SH-SY5Y (cell line): Measurements from ENCODE around the gene PREP.

Experiments used
- GATA2 ChIP-seq: IDR thresholded peaks from 2 replicates; pipeline ENCODE4 v1.6.1; 2011; ENCODE audit warnings: mild to moderate bottlenecking, low read depth, low read length
- GATA3 ChIP-seq: IDR thresholded peaks from 2 replicates; pipeline ENCODE4 v1.6.1; 2011; ENCODE audit warnings: low read depth, mild to moderate bottlenecking, low read length, moderate library complexity

Gene PREP

DNA sequence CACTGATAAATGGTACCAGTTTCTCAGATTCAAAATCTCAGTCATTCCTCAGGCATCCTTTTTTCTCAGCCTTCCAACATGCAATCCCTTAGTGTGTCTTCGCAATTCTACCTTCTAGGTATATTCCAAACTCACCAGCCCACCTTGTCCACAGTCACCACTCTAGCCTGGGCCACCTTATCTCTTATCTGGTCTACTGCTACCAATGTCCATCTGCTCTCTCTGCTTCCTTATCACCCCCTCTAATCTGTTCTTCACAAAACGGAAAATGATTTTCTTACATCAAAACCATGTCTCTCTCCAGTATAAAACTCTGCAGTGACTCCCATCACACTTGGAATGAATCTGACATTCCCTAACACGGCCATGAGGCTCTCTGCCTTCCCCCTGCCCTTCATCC lies 91.9 kb downstream of the PREP start:
- TF ChIP-seq GATA2 (peak; percentile 64; the same call in 1 of the 2 replicates), GATA3 (peak; percentile 61)

GRCh38 chr6:105310371-105310770 lies 92.5 kb downstream of the PREP start:
- no peak for TF ChIP-seq GATA2
- no peak for TF ChIP-seq GATA3

- TF ChIP-seq GATA2: no peak
These were observed 94.0 kb downstream of the PREP start for GRCh38 chr6:105308840-105309239.

DNA sequence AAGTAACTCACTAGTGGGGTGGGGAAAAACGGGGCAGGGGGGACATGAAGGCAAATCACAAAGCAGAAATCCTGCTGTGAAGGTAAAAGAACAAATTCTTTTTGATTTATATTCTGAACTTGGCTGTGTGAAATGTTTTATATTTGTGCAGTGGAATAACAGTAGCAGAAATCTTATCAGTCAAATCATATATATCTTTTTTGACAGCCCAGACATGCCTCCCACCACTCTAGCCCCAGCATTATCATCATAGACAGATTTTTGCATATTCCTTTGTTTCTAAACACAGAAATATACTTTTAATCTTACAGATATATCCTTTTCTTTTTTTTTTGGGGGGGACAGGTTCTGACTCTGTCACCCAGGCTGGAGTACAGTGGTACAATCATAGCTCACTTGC lies 97.4 kb downstream of the PREP start:
- TF ChIP-seq GATA2 (no peak), GATA3 (no peak)

DNA sequence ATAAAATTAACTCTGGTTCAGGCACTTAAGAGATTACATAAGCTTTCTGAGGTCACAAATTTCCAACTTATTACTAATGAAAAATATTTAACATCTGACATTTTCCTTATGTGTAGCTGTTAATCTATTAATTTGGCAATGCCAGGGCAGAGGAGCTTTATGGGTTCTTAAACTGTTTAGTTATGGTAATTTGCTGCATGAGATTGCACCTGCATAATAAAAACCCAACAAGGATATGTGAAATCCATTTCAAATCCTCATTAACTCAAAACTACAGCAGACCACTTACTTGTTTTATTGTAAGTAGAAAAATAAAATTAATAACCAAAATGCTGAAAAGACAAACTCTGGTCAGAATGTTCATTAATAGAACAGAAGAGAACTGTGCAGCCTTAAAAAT lies 98.1 kb downstream of the PREP start:
- TF ChIP-seq GATA2 (no peak), GATA3 (no peak)

- no peak for TF ChIP-seq GATA3
- no peak for TF ChIP-seq GATA2
These were observed 98.5 kb downstream of the PREP start for GRCh38 chr6:105304366-105304765.

- TF ChIP-seq GATA3 (no peak), GATA2 (no peak)
These were observed 100.2 kb downstream of the PREP start for GRCh38 chr6:105302617-105303128.

DNA sequence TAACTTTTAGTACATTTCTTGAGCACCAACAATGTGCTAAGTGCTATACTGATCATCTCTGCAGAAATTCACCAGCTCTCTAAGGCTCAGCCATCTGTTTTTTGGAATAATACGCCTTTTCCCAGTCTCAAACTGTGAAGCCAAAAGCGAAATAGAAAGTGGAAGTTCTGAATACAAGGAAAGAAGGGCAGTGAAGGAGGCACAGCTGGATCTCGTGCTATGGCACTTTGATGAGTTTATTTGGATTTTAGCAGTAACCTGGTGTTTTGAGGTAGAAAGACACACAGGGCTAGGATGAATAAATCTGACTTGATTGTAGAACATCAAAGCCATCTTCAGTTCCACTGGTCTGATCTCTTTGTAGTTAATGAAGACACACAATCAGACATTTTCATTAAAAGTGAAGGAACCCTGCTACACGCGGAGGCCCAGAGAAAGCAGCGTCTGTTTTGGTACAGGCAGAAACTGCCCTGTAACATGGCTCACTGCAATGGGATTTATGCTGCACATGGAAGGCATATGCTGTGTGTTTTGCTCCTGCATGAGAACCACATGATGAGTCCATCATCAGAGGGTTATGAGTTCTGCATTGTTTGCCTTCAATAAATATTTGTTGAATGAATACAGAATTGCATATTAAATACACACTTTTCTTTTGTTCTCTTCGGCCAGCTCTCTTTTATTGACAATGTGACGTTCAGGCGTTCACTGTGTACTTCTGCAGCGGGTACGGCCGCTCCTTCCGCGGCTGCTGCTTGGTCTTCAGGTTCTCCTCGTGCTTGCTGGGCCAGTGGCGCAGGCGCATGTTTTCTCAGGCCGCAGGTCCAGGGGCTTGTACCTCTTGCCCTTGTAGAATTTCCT lies 100.9 kb downstream of the PREP start:
- no peak for TF ChIP-seq GATA3

- no peak for TF ChIP-seq GATA2
- no peak for TF ChIP-seq GATA3
These were observed 101.8 kb downstream of the PREP start for GRCh38 chr6:105301072-105301503.

GRCh38 chr6:105300090-105300489 lies 102.8 kb downstream of the PREP start:
- TF ChIP-seq GATA2: no peak

GRCh38 chr6:105294129-105294528 lies 108.8 kb downstream of the PREP start:
- TF ChIP-seq GATA2: no peak
- TF ChIP-seq GATA3: no peak

DNA sequence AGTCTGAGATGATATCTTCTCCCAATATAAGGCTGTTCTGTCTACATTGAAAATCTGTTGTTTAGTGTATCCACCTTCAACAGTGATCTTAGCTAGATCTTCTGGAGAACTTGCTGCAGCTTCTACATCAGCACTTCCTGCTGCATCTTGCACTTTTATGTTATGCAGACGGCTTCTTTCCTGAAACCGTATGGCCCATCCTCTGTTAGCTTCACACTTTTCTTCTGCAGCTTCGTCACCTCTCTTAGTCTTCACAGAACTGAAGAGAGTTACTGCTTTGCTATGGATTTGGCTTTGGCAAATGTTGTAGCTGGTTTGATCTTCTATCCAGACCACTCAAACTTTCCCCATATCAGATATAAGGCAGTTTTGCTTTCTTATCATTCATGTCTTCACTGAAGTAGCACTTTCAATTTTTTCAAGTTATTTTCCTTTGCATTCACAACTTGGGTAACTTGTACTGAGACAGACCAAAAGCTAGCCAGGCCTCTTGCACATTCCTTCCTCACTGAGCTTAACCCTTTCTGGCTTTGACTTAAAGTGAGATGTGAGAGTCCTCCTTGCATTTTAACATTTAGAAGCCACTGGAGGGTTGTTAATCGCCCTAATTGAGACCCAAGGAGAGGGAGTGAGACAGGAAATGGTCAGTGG lies 110.1 kb downstream of the PREP start:
- TF ChIP-seq GATA2: no peak
- no peak for TF ChIP-seq GATA3

DNA sequence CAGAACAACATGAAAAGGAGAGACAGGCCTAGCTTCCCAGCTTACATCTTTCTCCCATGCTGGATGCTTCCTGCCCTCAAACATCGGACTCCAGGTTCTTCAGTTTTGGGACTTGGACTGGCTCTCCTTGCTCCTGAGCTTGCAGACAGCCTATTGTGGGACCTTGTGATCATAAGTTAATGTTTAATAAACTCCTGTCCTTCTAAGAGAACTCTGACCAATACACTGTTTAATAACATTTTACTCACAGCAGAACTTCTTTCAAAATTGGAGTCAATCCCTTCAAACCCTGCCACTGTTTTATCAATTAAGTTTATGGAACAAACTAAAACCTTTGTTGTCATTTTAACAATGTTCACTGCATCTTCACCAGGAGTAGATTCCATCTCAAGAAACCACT lies 111.4 kb downstream of the PREP start:
- no peak for TF ChIP-seq GATA3
- no peak for TF ChIP-seq GATA2

GRCh38 chr6:105282631-105283585 lies 120.0 kb downstream of the PREP start:
- TF ChIP-seq GATA2 (no peak; the same call in 1 of the 2 replicates), GATA3 (no peak; the same call in 1 of the 2 replicates)

DNA sequence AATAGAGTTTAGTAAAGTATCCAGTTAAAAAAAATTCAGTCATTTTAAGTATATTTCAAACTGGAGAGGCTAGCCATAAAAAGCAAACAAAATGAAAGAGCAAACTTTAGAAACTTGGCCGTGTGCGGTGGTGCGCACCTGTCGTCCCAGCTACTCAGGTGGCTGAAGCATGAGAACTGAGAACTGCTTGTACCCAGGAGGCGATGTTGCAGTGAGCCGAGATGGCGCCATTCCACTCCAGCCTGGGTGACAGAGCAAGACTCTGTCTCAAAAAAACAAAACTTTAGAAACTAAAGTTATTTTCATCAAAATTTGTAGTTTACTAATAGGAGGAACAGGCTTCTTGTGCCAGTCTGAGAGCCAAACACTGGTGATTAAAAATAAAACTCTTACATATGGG lies 122.8 kb downstream of the PREP start:
- TF ChIP-seq GATA2: no peak
- TF ChIP-seq GATA3: no peak
